ENCODE data around the gene PIK3CD.

DNA sequence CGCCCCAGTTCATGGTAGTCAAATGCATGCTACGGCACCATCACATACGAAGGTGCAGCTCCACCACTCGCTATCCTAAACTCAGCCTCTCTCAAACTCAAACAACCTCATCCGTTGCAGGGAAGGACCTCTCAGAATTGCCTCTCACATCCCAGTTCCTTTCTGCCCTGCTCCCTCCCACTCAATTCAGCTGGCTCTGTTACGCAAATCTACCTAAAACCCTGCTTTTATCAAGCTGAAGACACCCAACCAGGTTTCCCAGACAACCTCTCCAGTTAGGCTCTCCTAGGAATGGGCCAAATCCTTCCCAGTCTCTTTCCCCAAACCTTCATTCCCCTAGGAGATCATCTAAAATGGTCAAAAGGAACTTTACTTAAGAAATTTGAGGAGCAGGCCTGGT is 109.3 kb downstream of the PIK3CD start:
- TF ChIP-seq POLR2AphosphoS5 (IDR thresholded peaks at IDR 0.05) (no peak), EZH2 (IDR thresholded peaks at IDR 0.05; ENCODE audit: borderline replicate concordance, insufficient read depth, low read length, poor library complexity, severe bottlenecking) (no peak), SMC3 (conservative IDR thresholded peaks at IDR 0.05; ENCODE audit: poor library complexity) (no peak)
- TF ChIP-seq, protein P1, sequence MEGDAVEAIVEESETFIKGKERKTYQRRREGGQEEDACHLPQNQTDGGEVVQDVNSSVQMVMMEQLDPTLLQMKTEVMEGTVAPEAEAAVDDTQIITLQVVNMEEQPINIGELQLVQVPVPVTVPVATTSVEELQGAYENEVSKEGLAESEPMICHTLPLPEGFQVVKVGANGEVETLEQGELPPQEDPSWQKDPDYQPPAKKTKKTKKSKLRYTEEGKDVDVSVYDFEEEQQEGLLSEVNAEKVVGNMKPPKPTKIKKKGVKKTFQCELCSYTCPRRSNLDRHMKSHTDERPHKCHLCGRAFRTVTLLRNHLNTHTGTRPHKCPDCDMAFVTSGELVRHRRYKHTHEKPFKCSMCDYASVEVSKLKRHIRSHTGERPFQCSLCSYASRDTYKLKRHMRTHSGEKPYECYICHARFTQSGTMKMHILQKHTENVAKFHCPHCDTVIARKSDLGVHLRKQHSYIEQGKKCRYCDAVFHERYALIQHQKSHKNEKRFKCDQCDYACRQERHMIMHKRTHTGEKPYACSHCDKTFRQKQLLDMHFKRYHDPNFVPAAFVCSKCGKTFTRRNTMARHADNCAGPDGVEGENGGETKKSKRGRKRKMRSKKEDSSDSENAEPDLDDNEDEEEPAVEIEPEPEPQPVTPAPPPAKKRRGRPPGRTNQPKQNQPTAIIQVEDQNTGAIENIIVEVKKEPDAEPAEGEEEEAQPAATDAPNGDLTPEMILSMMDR (IDR thresholded peaks at IDR 0.05; ENCODE audit: poor library complexity, severe bottlenecking) = no peak
- TF ChIP-seq, protein P2, sequence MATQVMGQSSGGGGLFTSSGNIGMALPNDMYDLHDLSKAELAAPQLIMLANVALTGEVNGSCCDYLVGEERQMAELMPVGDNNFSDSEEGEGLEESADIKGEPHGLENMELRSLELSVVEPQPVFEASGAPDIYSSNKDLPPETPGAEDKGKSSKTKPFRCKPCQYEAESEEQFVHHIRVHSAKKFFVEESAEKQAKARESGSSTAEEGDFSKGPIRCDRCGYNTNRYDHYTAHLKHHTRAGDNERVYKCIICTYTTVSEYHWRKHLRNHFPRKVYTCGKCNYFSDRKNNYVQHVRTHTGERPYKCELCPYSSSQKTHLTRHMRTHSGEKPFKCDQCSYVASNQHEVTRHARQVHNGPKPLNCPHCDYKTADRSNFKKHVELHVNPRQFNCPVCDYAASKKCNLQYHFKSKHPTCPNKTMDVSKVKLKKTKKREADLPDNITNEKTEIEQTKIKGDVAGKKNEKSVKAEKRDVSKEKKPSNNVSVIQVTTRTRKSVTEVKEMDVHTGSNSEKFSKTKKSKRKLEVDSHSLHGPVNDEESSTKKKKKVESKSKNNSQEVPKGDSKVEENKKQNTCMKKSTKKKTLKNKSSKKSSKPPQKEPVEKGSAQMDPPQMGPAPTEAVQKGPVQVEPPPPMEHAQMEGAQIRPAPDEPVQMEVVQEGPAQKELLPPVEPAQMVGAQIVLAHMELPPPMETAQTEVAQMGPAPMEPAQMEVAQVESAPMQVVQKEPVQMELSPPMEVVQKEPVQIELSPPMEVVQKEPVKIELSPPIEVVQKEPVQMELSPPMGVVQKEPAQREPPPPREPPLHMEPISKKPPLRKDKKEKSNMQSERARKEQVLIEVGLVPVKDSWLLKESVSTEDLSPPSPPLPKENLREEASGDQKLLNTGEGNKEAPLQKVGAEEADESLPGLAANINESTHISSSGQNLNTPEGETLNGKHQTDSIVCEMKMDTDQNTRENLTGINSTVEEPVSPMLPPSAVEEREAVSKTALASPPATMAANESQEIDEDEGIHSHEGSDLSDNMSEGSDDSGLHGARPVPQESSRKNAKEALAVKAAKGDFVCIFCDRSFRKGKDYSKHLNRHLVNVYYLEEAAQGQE (IDR thresholded peaks at IDR 0.05; ENCODE audit: borderline replicate concordance) = no peak
